ENCODE measurements around the gene GP1BA. TPM values are rescaled to one million over a fixed set of nuclear protein-coding genes. Genes with fewer than 3 reads are reported as not detected.

The GP1BA gene
- total and polyA plus RNA-seq, 10 of the 15 experiments (the other 5 are each of a cell fraction or from before 2014, with no cell fraction given): 0.04 to 0.67 (median 0.28) TPM; not detected in 1

GRCh38 chr17:4948166-4948930 lies 16.3 kb downstream of the GP1BA start, which contains the start of gene PFN1 (continued):
- peak; percentile 67 for TF ChIP-seq E2F8 (IDR thresholded peaks at IDR 0.05; ENCODE audit: low read depth, partially characterized antibody)
- peak; percentile 73; the same call in 1 of the 2 replicates for TF ChIP-seq FOXK2 (IDR thresholded peaks at IDR 0.05)
- peak; percentile 48; the same call in 1 of the 2 replicates for TF ChIP-seq STAT3 (IDR thresholded peaks at IDR 0.05; ENCODE audit: low read depth, low read length)
- TF ChIP-seq CHD2 (IDR thresholded peaks at IDR 0.05; ENCODE audit: borderline replicate concordance, low read depth, low read length): peak; percentile 65
- TF ChIP-seq SIN3A (IDR thresholded peaks at IDR 0.05; ENCODE audit: low read depth, low read length): peak; percentile 76; the same call in 1 of the 2 replicates
- TF ChIP-seq MXI1 (IDR thresholded peaks at IDR 0.05; ENCODE audit: low read depth, low read length): peak; percentile 31; the same call in 1 of the 2 replicates
- peak; percentile 8 for TF ChIP-seq MEF2B (IDR thresholded peaks at IDR 0.05; ENCODE audit: partially characterized antibody, poor library complexity, severe bottlenecking)
- TF ChIP-seq BMI1 (IDR thresholded peaks at IDR 0.05; ENCODE audit: borderline replicate concordance): no peak
- TF ChIP-seq CEBPB (IDR thresholded peaks at IDR 0.05; ENCODE audit: borderline replicate concordance in 1 of 2, low read depth in 2 of 2, low read length in 2 of 2): 0 out of 4 replicates have a peak, but pooled peaks of 1 of the 2 experiments have one; percentile 24
- TF ChIP-seq BACH1 (IDR thresholded peaks at IDR 0.05; ENCODE audit: borderline replicate concordance): peak; percentile 75
- peak; percentile 86 for TF ChIP-seq POLR2AphosphoS5 (IDR thresholded peaks at IDR 0.05; ENCODE audit: low read length)
- TF ChIP-seq, protein P1, sequence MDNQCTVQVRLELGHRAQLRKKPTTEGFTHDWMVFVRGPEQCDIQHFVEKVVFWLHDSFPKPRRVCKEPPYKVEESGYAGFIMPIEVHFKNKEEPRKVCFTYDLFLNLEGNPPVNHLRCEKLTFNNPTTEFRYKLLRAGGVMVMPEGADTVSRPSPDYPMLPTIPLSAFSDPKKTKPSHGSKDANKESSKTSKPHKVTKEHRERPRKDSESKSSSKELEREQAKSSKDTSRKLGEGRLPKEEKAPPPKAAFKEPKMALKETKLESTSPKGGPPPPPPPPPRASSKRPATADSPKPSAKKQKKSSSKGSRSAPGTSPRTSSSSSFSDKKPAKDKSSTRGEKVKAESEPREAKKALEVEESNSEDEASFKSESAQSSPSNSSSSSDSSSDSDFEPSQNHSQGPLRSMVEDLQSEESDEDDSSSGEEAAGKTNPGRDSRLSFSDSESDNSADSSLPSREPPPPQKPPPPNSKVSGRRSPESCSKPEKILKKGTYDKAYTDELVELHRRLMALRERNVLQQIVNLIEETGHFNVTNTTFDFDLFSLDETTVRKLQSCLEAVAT (IDR thresholded peaks at IDR 0.05): peak; percentile 61; the same call in 1 of the 2 replicates
- TF ChIP-seq LARP7 (IDR thresholded peaks at IDR 0.05): peak; percentile 86
- TF ChIP-seq, protein P2, sequence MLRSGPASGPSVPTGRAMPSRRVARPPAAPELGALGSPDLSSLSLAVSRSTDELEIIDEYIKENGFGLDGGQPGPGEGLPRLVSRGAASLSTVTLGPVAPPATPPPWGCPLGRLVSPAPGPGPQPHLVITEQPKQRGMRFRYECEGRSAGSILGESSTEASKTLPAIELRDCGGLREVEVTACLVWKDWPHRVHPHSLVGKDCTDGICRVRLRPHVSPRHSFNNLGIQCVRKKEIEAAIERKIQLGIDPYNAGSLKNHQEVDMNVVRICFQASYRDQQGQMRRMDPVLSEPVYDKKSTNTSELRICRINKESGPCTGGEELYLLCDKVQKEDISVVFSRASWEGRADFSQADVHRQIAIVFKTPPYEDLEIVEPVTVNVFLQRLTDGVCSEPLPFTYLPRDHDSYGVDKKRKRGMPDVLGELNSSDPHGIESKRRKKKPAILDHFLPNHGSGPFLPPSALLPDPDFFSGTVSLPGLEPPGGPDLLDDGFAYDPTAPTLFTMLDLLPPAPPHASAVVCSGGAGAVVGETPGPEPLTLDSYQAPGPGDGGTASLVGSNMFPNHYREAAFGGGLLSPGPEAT (IDR thresholded peaks at IDR 0.05; ENCODE audit: low read depth): peak; percentile 96
- 0 out of 2 replicates have a peak, but pooled peaks have one; percentile 35 for TF ChIP-seq TBL1XR1 (IDR thresholded peaks at IDR 0.05; ENCODE audit: low read depth, low read length)
- peak; percentile 37 for TF ChIP-seq RELA (IDR thresholded peaks at IDR 0.05; ENCODE audit: borderline replicate concordance, partially characterized antibody)
- peak; percentile 37 for TF ChIP-seq CUX1 (IDR thresholded peaks at IDR 0.05; ENCODE audit: insufficient replicate concordance, low read depth, low read length)
